ENCODE data around the gene HRH2.

- TF ChIP-seq TAF1 (IDR thresholded peaks at IDR 0.05; ENCODE audit: borderline replicate concordance, insufficient read depth, low read length) = no peak
- TF ChIP-seq SIN3A (IDR thresholded peaks at IDR 0.05; ENCODE audit: borderline replicate concordance, insufficient read depth, low read length) = no peak
- no peak for TF ChIP-seq POLR2AphosphoS5 (IDR thresholded peaks at IDR 0.05; ENCODE audit: low read depth, low read length)
- no peak for TF ChIP-seq REST (IDR thresholded peaks at IDR 0.05; ENCODE audit: insufficient read depth in 1 of 2, low read depth in 2 of 2, low read length in 2 of 2)
Measured at GRCh38 chr5:175642998-175643397, 14.9 kb upstream of the HRH2 start.
